Upper lobe of left lung (tissue), 6 donors: Measurements from ENCODE around the gene KLHL25. TPM values are rescaled to one million over a fixed set of nuclear protein-coding genes. Genes with fewer than 3 reads are reported as not detected.

Experiments used
- ATAC-seq, 2 donors: fragments of 200-7000 bp; cut with Tn5 transposase; one replicate each; pipeline ENCODE4 v1.9.1; 2022; ENCODE audit warnings: mild to moderate bottlenecking in 2 of 2, moderate library complexity in 2 of 2; ENCODE audit not compliant: low FRiP score in 2 of 2
- DNase-seq, 2 donors: peaks; one replicate each; pipeline ENCODE4 v3.0.0-alpha.2; 2019 to 2020
- H3K27ac ChIP-seq, 4 donors: fragments of 200-600 bp; sonication (generic); one replicate each; pipeline ENCODE4 v1.5.1; 2016 to 2019
- H3K27me3 ChIP-seq, 4 donors: fragments of 200-600 bp; sonication (generic); one replicate each; pipeline ENCODE4 v1.5.1; 2017 to 2019
- H3K36me3 ChIP-seq, 4 donors: fragments of 200-600 bp; sonication (generic); one replicate each; pipeline ENCODE4 v1.5.1; 2016 to 2019
- H3K4me1 ChIP-seq, 4 donors: fragments of 200-600 bp; sonication (generic); one replicate each; pipeline ENCODE4 v1.5.1; 2018 to 2019
- H3K4me3 ChIP-seq, 4 donors: fragments of 200-600 bp; sonication (generic); one replicate each; pipeline ENCODE4 v1.5.1; 2017 to 2019; ENCODE audit warnings: mild to moderate bottlenecking in 2 of 4, moderate library complexity in 1 of 4
- H3K9me3 ChIP-seq, 4 donors: fragments of 200-600 bp; sonication (generic); one replicate each; pipeline ENCODE4 v1.5.1; 2018 to 2019
- EP300 ChIP-seq, 4 donors: sonication (generic); formaldehyde crosslinking; IDR thresholded peaks; one replicate each; pipeline ENCODE4 v1.5.1; 2017; ENCODE audit warnings: antibody characterized with exemption in 4 of 4, control low read depth in 2 of 4
- POLR2A ChIP-seq, 4 donors: fragments of 450-650 bp; IDR thresholded peaks; one replicate each; pipeline ENCODE4 v1.5.1; 2016 to 2017; ENCODE audit warnings: antibody characterized with exemption in 4 of 4, mild to moderate bottlenecking in 2 of 4
- POLR2AphosphoS5 ChIP-seq, 2 donors: sonication (generic); formaldehyde crosslinking; IDR thresholded peaks; one replicate each; pipeline ENCODE4 v1.5.1; 2017; ENCODE audit warnings: antibody characterized with exemption in 2 of 2
- WGBS, 2 donors: methylation state at CpG; one replicate each; pipeline ENCODE4 v1.1.5; 2017 to 2018; 5-methylcytosine and 5-hydroxymethylcytosine counted together
- total RNA-seq, 6 donors: library from RNA; depleted of rRNA in 4 of 6; stranded (reverse); fragments of >200 nt in 4 of 6; gene quantifications; one replicate each; pipeline versions ENCODE4 v1.1.0 to v1.2.1, GENCODE V29; 2016 to 2021
- TF ChIP-seq, protein P1 (sequence below), 6 experiments: fragments of 450-650 bp in 4 of 6; fragments of 200-600 bp in 2 of 6; sonication (generic) in 2 of 6; IDR thresholded peaks; one replicate each; pipeline ENCODE4 v1.5.1; 2016 to 2019; ENCODE audit warnings: antibody characterized with exemption in 6 of 6
- donor health status: DM: no; HTN: no; CAD: no; lungs with moderate emphysema.
- donor health status: DM: no; HTN: yes; CAD: no; lungs with severe emphysema.

KLHL25 gene, protein sequence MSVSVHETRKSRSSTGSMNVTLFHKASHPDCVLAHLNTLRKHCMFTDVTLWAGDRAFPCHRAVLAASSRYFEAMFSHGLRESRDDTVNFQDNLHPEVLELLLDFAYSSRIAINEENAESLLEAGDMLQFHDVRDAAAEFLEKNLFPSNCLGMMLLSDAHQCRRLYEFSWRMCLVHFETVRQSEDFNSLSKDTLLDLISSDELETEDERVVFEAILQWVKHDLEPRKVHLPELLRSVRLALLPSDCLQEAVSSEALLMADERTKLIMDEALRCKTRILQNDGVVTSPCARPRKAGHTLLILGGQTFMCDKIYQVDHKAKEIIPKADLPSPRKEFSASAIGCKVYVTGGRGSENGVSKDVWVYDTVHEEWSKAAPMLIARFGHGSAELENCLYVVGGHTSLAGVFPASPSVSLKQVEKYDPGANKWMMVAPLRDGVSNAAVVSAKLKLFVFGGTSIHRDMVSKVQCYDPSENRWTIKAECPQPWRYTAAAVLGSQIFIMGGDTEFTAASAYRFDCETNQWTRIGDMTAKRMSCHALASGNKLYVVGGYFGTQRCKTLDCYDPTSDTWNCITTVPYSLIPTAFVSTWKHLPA
- 10 to 100 TPM in 1 of 6 donors, 1 to 10 TPM in 5; 3.0 to 24.1 (median 5.6) TPM for total RNA-seq

DNA sequence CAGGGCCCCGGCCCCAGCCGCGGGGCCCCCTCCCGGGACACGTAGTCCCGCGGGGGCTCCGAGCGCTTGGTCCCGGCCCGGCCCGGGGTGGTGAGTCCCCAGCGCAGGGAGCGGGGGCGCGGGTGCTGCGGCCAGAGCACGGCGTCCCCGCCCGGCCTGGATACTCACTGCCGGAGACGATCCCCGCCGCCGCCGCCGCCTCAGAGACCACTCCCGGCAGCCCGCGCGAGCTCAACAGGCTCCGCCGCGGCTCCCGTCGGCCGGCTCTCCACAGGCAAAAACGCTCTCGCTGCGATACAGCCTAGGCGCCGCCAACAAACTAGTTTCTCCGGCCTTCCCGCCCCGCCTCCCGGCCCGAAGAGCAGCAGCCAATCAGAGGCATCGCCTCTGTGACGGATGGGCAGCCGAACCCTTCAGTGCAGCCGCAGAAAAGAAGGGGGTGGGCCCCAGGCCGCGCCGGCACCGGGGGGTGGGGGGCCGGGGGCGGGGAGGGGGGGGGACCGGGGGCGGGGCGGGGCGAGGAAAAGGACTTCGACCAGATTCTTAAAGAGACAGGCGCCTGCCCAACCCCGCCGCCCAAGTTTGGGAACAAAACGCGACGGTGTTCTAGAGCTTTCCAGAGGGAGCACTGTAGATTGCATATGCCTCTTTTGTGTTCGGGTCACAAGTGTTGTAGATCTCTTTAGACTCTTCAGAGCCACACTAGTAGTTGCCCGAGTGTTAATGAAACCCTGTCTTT lies at the start of gene KLHL25:
KLHL25 (minus strand) TSS at position 328 of the 739 bp plus-strand sequence. CDS start 25,115 bp downstream, outside the sequence.
- Histone ChIP-seq H3K9me3 (no peaks in the 10 kb centered on the region), H3K4me3 (peak within 1 kb of the TSS; percentile 83 to 94 (median 93)), H3K4me1 (peaks cover 22 to 27% (median 23%) of the 10 kb centered on the region in 4 donors), H3K36me3 (no peaks in the 10 kb centered on the region), H3K27ac (peak within 1 kb of the TSS; percentile 83 to 95 (median 88)), H3K27me3 (no peaks in the 10 kb centered on the region)
- DNase-seq = peak; percentile 95 to 96
- peak; percentile 97 to 98 for ATAC-seq
- 0 to 3% methylated on average over 5 to 17 of the region's 71 CpGs for WGBS, 2 donors
- peak in 3 of 4 donors; percentile 53 to 87 (median 71) for TF ChIP-seq POLR2A (IDR thresholded peaks at IDR 0.05)
- TF ChIP-seq EP300 (IDR thresholded peaks at IDR 0.05) = no peak
- TF ChIP-seq, protein P1, sequence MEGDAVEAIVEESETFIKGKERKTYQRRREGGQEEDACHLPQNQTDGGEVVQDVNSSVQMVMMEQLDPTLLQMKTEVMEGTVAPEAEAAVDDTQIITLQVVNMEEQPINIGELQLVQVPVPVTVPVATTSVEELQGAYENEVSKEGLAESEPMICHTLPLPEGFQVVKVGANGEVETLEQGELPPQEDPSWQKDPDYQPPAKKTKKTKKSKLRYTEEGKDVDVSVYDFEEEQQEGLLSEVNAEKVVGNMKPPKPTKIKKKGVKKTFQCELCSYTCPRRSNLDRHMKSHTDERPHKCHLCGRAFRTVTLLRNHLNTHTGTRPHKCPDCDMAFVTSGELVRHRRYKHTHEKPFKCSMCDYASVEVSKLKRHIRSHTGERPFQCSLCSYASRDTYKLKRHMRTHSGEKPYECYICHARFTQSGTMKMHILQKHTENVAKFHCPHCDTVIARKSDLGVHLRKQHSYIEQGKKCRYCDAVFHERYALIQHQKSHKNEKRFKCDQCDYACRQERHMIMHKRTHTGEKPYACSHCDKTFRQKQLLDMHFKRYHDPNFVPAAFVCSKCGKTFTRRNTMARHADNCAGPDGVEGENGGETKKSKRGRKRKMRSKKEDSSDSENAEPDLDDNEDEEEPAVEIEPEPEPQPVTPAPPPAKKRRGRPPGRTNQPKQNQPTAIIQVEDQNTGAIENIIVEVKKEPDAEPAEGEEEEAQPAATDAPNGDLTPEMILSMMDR (IDR thresholded peaks at IDR 0.05) = no peak
- TF ChIP-seq POLR2AphosphoS5 (IDR thresholded peaks at IDR 0.05) = peak; percentile 54 to 85

DNA sequence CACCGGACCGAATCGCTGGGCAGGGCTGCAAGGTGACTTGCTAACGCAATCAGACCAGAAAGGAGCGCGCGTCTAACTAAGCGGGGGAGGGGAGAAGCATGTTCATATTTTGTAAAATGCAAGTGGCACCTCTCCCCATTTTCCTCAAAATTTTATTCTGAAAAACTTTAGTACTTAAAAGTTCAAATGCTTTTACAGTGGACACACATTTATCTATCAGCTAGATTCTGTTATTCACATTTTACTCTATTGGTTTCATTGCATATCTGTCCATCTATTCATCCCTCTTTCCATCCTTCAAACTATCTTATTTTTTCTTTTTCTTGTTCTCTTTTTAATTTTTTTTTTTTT lies 46.1 kb upstream of the KLHL25 start:
- Histone ChIP-seq H3K27me3 (no peaks in the 10 kb centered on the region), H3K27ac (no peak overlapping the region), H3K9me3 (no peaks in the 10 kb centered on the region), H3K36me3 (no peaks in the 10 kb centered on the region), H3K4me3 (peak overlapping the region in 2 of 4 donors; percentile 26 to 30), H3K4me1 (peaks cover 0 to 11% (median 10%) of the 10 kb centered on the region in 4 donors)
- ATAC-seq = no peak
- DNase-seq = no peak
- no peak for TF ChIP-seq POLR2A (IDR thresholded peaks at IDR 0.05)
- TF ChIP-seq, protein P1 (IDR thresholded peaks at IDR 0.05) = no peak
- peak in 1 of 2 donors; percentile 11 for TF ChIP-seq POLR2AphosphoS5 (IDR thresholded peaks at IDR 0.05)
- TF ChIP-seq EP300 (IDR thresholded peaks at IDR 0.05) = no peak
- WGBS, 2 donors = 0% methylated on average over 8 of the region's 8 CpGs

DNA sequence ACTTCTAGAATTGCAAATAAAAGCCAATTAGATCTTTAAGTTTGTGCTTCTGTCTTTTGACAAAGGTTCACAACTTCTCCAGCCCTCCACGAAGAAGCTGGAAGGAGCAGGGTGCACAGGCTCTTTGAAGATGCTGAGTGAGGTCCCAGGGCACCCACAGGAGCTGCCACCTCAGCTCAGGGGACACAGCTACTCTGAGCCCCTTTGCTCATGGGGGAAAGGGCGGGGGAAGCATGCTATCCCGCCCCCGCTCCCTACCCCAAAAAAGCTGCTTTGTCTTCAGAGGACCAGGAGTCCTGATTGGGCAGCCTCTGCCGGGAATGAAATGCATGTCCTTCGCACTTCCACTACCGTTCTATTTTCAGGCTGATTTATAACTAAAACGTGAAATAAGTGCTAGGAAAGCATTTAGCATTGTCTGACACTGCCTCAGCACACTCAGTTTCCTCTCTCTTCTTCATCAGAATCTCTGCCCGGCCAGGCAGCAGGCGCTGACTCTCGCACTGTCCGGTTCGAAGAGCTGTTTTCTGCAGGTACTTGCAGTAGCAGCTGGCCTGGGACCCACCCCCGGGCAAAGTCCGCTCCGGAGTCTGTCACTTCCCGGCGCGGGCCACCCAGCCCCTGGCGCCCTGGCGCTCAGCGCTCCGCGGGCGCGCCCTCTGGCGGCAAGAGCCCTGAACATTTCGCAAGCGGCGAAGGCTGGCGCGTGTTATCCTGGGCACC lies 45.5 kb upstream of the KLHL25 start:
- Histone ChIP-seq H3K36me3 (no peaks in the 10 kb centered on the region), H3K9me3 (no peaks in the 10 kb centered on the region), H3K4me3 (peak overlapping the region in 3 of 4 donors; percentile 1 to 30 (median 26)), H3K27me3 (no peaks in the 10 kb centered on the region), H3K27ac (no peak overlapping the region), H3K4me1 (peaks cover 0 to 11% (median 10%) of the 10 kb centered on the region in 4 donors)
- peak; percentile 90 to 96 for ATAC-seq
- DNase-seq = peak; percentile 88 to 96
- TF ChIP-seq POLR2AphosphoS5 (IDR thresholded peaks at IDR 0.05) = no peak
- TF ChIP-seq, protein P1 (IDR thresholded peaks at IDR 0.05) = peak; percentile 89 to 94 (median 92)
- 10 to 11% methylated on average over 21 to 29 of the region's 32 CpGs for WGBS, 2 donors

DNA sequence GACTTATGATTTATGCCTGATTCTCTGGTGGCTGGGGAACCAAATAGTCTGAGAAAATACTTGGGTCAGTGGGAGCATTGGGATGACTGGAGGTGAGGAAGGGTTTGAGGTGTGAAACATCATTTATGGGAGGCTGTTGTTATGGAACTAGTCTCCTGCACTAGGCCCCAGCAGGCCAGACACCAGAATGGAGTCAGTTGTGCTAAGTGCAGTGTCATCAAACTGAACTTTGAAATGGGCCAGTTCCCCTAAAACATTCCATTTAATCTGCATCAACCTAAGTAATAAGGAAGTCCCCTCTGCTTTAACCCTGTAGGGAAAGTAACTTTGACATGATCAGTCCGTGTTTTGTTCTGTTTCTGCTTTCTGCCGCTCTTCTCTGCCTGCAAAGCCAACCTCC lies 44.9 kb upstream of the KLHL25 start:
- ATAC-seq (peak in 1 of 2 donors; percentile 30), DNase-seq (no peak)
- 82 to 88% methylated on average over 2 of the region's 2 CpGs for WGBS, 2 donors
- Histone ChIP-seq H3K9me3 (no peaks in the 10 kb centered on the region), H3K4me3 (no peak overlapping the region), H3K27me3 (no peaks in the 10 kb centered on the region), H3K4me1 (peaks cover 0 to 11% (median 10%) of the 10 kb centered on the region in 4 donors), H3K36me3 (no peaks in the 10 kb centered on the region), H3K27ac (no peak overlapping the region)
- TF ChIP-seq EP300 (IDR thresholded peaks at IDR 0.05) = no peak
- TF ChIP-seq POLR2A (IDR thresholded peaks at IDR 0.05) = no peak
- TF ChIP-seq POLR2AphosphoS5 (IDR thresholded peaks at IDR 0.05) = no peak
- TF ChIP-seq, protein P1 (IDR thresholded peaks at IDR 0.05) = no peak
